GM12878 (cell line): ENCODE data around the gene C9orf40.

Experiments
- ATF3 ChIP-seq: IDR thresholded peaks from 2 replicates; pipeline ENCODE4 v1.6.1; 2011; ENCODE audit warnings: low read depth, mild to moderate bottlenecking, low read length, moderate library complexity, borderline replicate concordance; ENCODE audit errors: extremely low read depth
- BCLAF1 ChIP-seq: fragments of 450-650 bp; IDR thresholded peaks from 2 replicates; pipeline ENCODE4 v1.6.1; 2017; ENCODE audit warnings: antibody characterized with exemption, mild to moderate bottlenecking, moderate library complexity
- CHD2 ChIP-seq: IDR thresholded peaks from 2 replicates; pipeline ENCODE4 v1.6.1; 2011; ENCODE audit warnings: low read depth, low read length, improper control_type of control experiment, borderline replicate concordance
- CTCF ChIP-seq, 3 experiments: IDR thresholded peaks in 2 of 3; conservative IDR thresholded peaks in 1 of 3; 2 replicates each; pipeline ENCODE4 v1.5.1; 2011; ENCODE audit warnings: low read depth in 3 of 3, low read length in 3 of 3, mild to moderate bottlenecking in 3 of 3, control low read depth in 2 of 3, moderate library complexity in 2 of 3, inconsistent platforms in 1 of 3, mixed read lengths in 1 of 3; ENCODE audit not compliant: control insufficient read depth in 2 of 3, insufficient read depth in 1 of 3; ENCODE audit errors: extremely low read depth in 1 of 3
- DPF2 ChIP-seq: fragments of 450-650 bp; IDR thresholded peaks from 2 replicates; pipeline ENCODE4 v1.6.1; 2017; ENCODE audit warnings: mild to moderate bottlenecking
- ELK1 ChIP-seq: IDR thresholded peaks from 2 replicates; pipeline ENCODE4 v1.6.1; 2012; ENCODE audit warnings: low read depth, low read length, improper control_type of control experiment
- EZH2 ChIP-seq: IDR thresholded peaks from 2 replicates; pipeline ENCODE4 v1.6.1; 2012; ENCODE audit warnings: low read depth, mild to moderate bottlenecking, control low read depth, inconsistent platforms, low read length, borderline replicate concordance; ENCODE audit not compliant: control insufficient read depth
- MEF2A ChIP-seq: IDR thresholded peaks from 2 replicates; pipeline ENCODE4 v1.6.1; 2011; ENCODE audit warnings: low read depth, mild to moderate bottlenecking, low read length, moderate library complexity; ENCODE audit not compliant: insufficient read depth
- SP1 ChIP-seq: IDR thresholded peaks from one replicate; pipeline ENCODE4 v1.6.1; 2011; ENCODE audit warnings: low read depth, low read length
- TARDBP ChIP-seq: IDR thresholded peaks from 2 replicates; pipeline ENCODE4 v1.6.1; 2016; ENCODE audit warnings: borderline replicate concordance
- TCF12 ChIP-seq: IDR thresholded peaks from 2 replicates; pipeline ENCODE4 v1.6.1; 2011; ENCODE audit warnings: low read depth, mild to moderate bottlenecking, low read length
- WRNIP1 ChIP-seq: IDR thresholded peaks from 2 replicates; pipeline ENCODE4 v1.6.1; 2011; ENCODE audit warnings: low read depth, low read length, improper control_type of control experiment, borderline replicate concordance
- ZNF274 ChIP-seq: IDR thresholded peaks from one replicate; pipeline ENCODE4 v1.8.0; 2011; ENCODE audit not compliant: insufficient read length, insufficient read depth
- ZNF687 ChIP-seq: fragments of 450-650 bp; IDR thresholded peaks from 2 replicates; pipeline ENCODE4 v1.6.1; 2017; ENCODE audit warnings: mild to moderate bottlenecking, moderate library complexity

- TF ChIP-seq MEF2A = no peak
- TF ChIP-seq DPF2 = no peak
- TF ChIP-seq CTCF (IDR thresholded peaks at IDR 0.05 in 2 of 3, conservative IDR thresholded peaks at IDR 0.05 in 1 of 3; ENCODE audit: control insufficient read depth in 2 of 3, extremely low read depth in 1 of 3, insufficient read depth in 1 of 3, low read depth in 3 of 3, low read length in 3 of 3) = no peak
- TF ChIP-seq CHD2 = no peak
- TF ChIP-seq TARDBP = no peak
- no peak for TF ChIP-seq TCF12
- no peak for TF ChIP-seq ZNF274
- no peak for TF ChIP-seq BCLAF1
- no peak for TF ChIP-seq ELK1
- no peak for TF ChIP-seq EZH2
- TF ChIP-seq ZNF687 = no peak
- TF ChIP-seq ATF3 = no peak
- no peak for TF ChIP-seq WRNIP1
- TF ChIP-seq SP1 = no peak
Measured at GRCh38 chr9:74958587-74958986, 5.9 kb upstream of the C9orf40 start.
